ENCODE measurements around the gene MCUB.
"Not testable (repeated sequence)": the region's sequence is repeated elsewhere in the genome, so short reads cannot be mapped to it uniquely, and the experiment has no call there.

MCUB gene

GRCh38 chr4:109557433-109557832 is 2.6 kb upstream of the MCUB start:
- H3K9me3 ChIP-seq (ENCODE audit: control insufficient read depth in 1 of 2, low read length in 2 of 2), result no peaks in the 10 kb centered on the region
- no peak overlapping the region for H3K27ac ChIP-seq (ENCODE audit: low read length)
- peaks cover 0 to 7% of the 10 kb centered on the region in 2 donors for H3K4me1 ChIP-seq (ENCODE audit: control insufficient read depth in 1 of 2, insufficient read depth in 2 of 2, low read length in 2 of 2)
- no peak overlapping the region for H3K4me3 ChIP-seq (ENCODE audit: low read depth in 1 of 2, low read length in 2 of 2)
- no peaks in the 10 kb centered on the region for H3K27me3 ChIP-seq (ENCODE audit: low read depth, low read length)
- no peaks in the 10 kb centered on the region for H3K36me3 ChIP-seq (ENCODE audit: control insufficient read depth in 1 of 2, insufficient read depth in 2 of 2, low read length in 2 of 2)

GRCh38 chr4:109558095-109558494 is 2.0 kb upstream of the MCUB start:
- not testable (repeated sequence) for H3K27me3 ChIP-seq (ENCODE audit: low read depth, low read length); H3K9me3 ChIP-seq (ENCODE audit: control insufficient read depth in 1 of 2, low read length in 2 of 2); H3K4me1 ChIP-seq (ENCODE audit: control insufficient read depth in 1 of 2, insufficient read depth in 2 of 2, low read length in 2 of 2); H3K27ac ChIP-seq (ENCODE audit: low read length); H3K4me3 ChIP-seq (ENCODE audit: low read depth in 1 of 2, low read length in 2 of 2); H3K36me3 ChIP-seq (ENCODE audit: control insufficient read depth in 1 of 2, insufficient read depth in 2 of 2, low read length in 2 of 2)

GRCh38 chr4:109559625-109559982 is 442 bp upstream of the MCUB start:
- no peaks in the 10 kb centered on the region for H3K27me3 ChIP-seq (ENCODE audit: low read depth, low read length)
- H3K4me3 ChIP-seq (ENCODE audit: low read depth in 1 of 2, low read length in 2 of 2), result peak overlapping the region; percentile 75 to 80
- H3K9me3 ChIP-seq (ENCODE audit: control insufficient read depth in 1 of 2, low read length in 2 of 2), result no peaks in the 10 kb centered on the region
- no peaks in the 10 kb centered on the region for H3K36me3 ChIP-seq (ENCODE audit: control insufficient read depth in 1 of 2, insufficient read depth in 2 of 2, low read length in 2 of 2)
- peak overlapping the region; percentile 51 for H3K27ac ChIP-seq (ENCODE audit: low read length)
- H3K4me1 ChIP-seq (ENCODE audit: control insufficient read depth in 1 of 2, insufficient read depth in 2 of 2, low read length in 2 of 2), result peaks cover 0 to 7% of the 10 kb centered on the region in 2 donors

GRCh38 chr4:109560687-109561461 is 828 bp downstream of the MCUB start:
- peak overlapping the region; percentile 75 to 80 for H3K4me3 ChIP-seq (ENCODE audit: low read depth in 1 of 2, low read length in 2 of 2)
- H3K9me3 ChIP-seq (ENCODE audit: control insufficient read depth in 1 of 2, low read length in 2 of 2), result no peaks in the 10 kb centered on the region
- peak overlapping the region; percentile 80 for H3K27ac ChIP-seq (ENCODE audit: low read length)
- no peaks in the 10 kb centered on the region for H3K27me3 ChIP-seq (ENCODE audit: low read depth, low read length)
- peaks cover 0 to 7% of the 10 kb centered on the region in 2 donors for H3K4me1 ChIP-seq (ENCODE audit: control insufficient read depth in 1 of 2, insufficient read depth in 2 of 2, low read length in 2 of 2)
- no peaks in the 10 kb centered on the region for H3K36me3 ChIP-seq (ENCODE audit: control insufficient read depth in 1 of 2, insufficient read depth in 2 of 2, low read length in 2 of 2)

GRCh38 chr4:109562457-109563239 is 2.6 kb downstream of the MCUB start:
- no peaks in the 10 kb centered on the region for H3K27me3 ChIP-seq (ENCODE audit: low read depth, low read length)
- H3K4me3 ChIP-seq (ENCODE audit: low read depth in 1 of 2, low read length in 2 of 2), result no peak overlapping the region
- no peaks in the 10 kb centered on the region for H3K9me3 ChIP-seq (ENCODE audit: control insufficient read depth in 1 of 2, low read length in 2 of 2)
- H3K4me1 ChIP-seq (ENCODE audit: control insufficient read depth in 1 of 2, insufficient read depth in 2 of 2, low read length in 2 of 2), result peaks cover 0 to 7% of the 10 kb centered on the region in 2 donors
- H3K27ac ChIP-seq (ENCODE audit: low read length), result no peak overlapping the region
- no peaks in the 10 kb centered on the region for H3K36me3 ChIP-seq (ENCODE audit: control insufficient read depth in 1 of 2, insufficient read depth in 2 of 2, low read length in 2 of 2)

- no peak overlapping the region for H3K4me3 ChIP-seq (ENCODE audit: low read depth in 1 of 2, low read length in 2 of 2)
- H3K27ac ChIP-seq (ENCODE audit: low read length), result no peak overlapping the region
- no peaks in the 10 kb centered on the region for H3K36me3 ChIP-seq (ENCODE audit: control insufficient read depth in 1 of 2, insufficient read depth in 2 of 2, low read length in 2 of 2)
- H3K27me3 ChIP-seq (ENCODE audit: low read depth, low read length), result no peaks in the 10 kb centered on the region
- no peaks in the 10 kb centered on the region for H3K4me1 ChIP-seq (ENCODE audit: control insufficient read depth in 1 of 2, insufficient read depth in 2 of 2, low read length in 2 of 2)
- peaks cover 0 to 3% of the 10 kb centered on the region in 2 donors for H3K9me3 ChIP-seq (ENCODE audit: control insufficient read depth in 1 of 2, low read length in 2 of 2)
Measured at GRCh38 chr4:109571494-109571893, 11.4 kb downstream of the MCUB start.

GRCh38 chr4:109572154-109572553 is 12.1 kb downstream of the MCUB start:
- Histone ChIP-seq H3K9me3 (ENCODE audit: control insufficient read depth in 1 of 2, low read length in 2 of 2) (peaks cover 0 to 3% of the 10 kb centered on the region in 2 donors), H3K4me3 (ENCODE audit: low read depth in 1 of 2, low read length in 2 of 2) (no peak overlapping the region), H3K27ac (ENCODE audit: low read length) (no peak overlapping the region), H3K27me3 (ENCODE audit: low read depth, low read length) (no peaks in the 10 kb centered on the region), H3K36me3 (ENCODE audit: control insufficient read depth in 1 of 2, insufficient read depth in 2 of 2, low read length in 2 of 2) (no peaks in the 10 kb centered on the region), H3K4me1 (ENCODE audit: control insufficient read depth in 1 of 2, insufficient read depth in 2 of 2, low read length in 2 of 2) (no peaks in the 10 kb centered on the region)

- Histone ChIP-seq H3K4me1 (ENCODE audit: control insufficient read depth in 1 of 2, insufficient read depth in 2 of 2, low read length in 2 of 2) (no peaks in the 10 kb centered on the region), H3K36me3 (ENCODE audit: control insufficient read depth in 1 of 2, insufficient read depth in 2 of 2, low read length in 2 of 2) (no peaks in the 10 kb centered on the region), H3K9me3 (ENCODE audit: control insufficient read depth in 1 of 2, low read length in 2 of 2) (peaks cover 0 to 3% of the 10 kb centered on the region in 2 donors), H3K27me3 (ENCODE audit: low read depth, low read length) (no peaks in the 10 kb centered on the region), H3K4me3 (ENCODE audit: low read depth in 1 of 2, low read length in 2 of 2) (no peak overlapping the region), H3K27ac (ENCODE audit: low read length) (no peak overlapping the region)
Measured at GRCh38 chr4:109574443-109574850, 14.4 kb downstream of the MCUB start.

GRCh38 chr4:109574931-109575804 is 15.1 kb downstream of the MCUB start:
- H3K27ac ChIP-seq (ENCODE audit: low read length), result no peak overlapping the region
- H3K36me3 ChIP-seq (ENCODE audit: control insufficient read depth in 1 of 2, insufficient read depth in 2 of 2, low read length in 2 of 2), result no peaks in the 10 kb centered on the region
- H3K9me3 ChIP-seq (ENCODE audit: control insufficient read depth in 1 of 2, low read length in 2 of 2), result peaks cover 0 to 3% of the 10 kb centered on the region in 2 donors
- H3K4me3 ChIP-seq (ENCODE audit: low read depth in 1 of 2, low read length in 2 of 2), result no peak overlapping the region
- H3K4me1 ChIP-seq (ENCODE audit: control insufficient read depth in 1 of 2, insufficient read depth in 2 of 2, low read length in 2 of 2), result no peaks in the 10 kb centered on the region
- no peaks in the 10 kb centered on the region for H3K27me3 ChIP-seq (ENCODE audit: low read depth, low read length)

- H3K27me3 ChIP-seq (ENCODE audit: low read depth, low read length), result no peaks in the 10 kb centered on the region
- H3K9me3 ChIP-seq (ENCODE audit: control insufficient read depth in 1 of 2, low read length in 2 of 2), result peaks cover 0 to 1% of the 10 kb centered on the region in 2 donors
- no peak overlapping the region for H3K4me3 ChIP-seq (ENCODE audit: low read depth in 1 of 2, low read length in 2 of 2)
- no peaks in the 10 kb centered on the region for H3K36me3 ChIP-seq (ENCODE audit: control insufficient read depth in 1 of 2, insufficient read depth in 2 of 2, low read length in 2 of 2)
- no peak overlapping the region for H3K27ac ChIP-seq (ENCODE audit: low read length)
- H3K4me1 ChIP-seq (ENCODE audit: control insufficient read depth in 1 of 2, insufficient read depth in 2 of 2, low read length in 2 of 2), result no peaks in the 10 kb centered on the region
Measured at GRCh38 chr4:109576462-109576861, 16.4 kb downstream of the MCUB start.

GRCh38 chr4:109578846-109579245 is 18.8 kb downstream of the MCUB start:
- Histone ChIP-seq H3K27me3 (ENCODE audit: low read depth, low read length) (no peaks in the 10 kb centered on the region), H3K4me1 (ENCODE audit: control insufficient read depth in 1 of 2, insufficient read depth in 2 of 2, low read length in 2 of 2) (no peaks in the 10 kb centered on the region), H3K27ac (ENCODE audit: low read length) (no peak overlapping the region), H3K9me3 (ENCODE audit: control insufficient read depth in 1 of 2, low read length in 2 of 2) (peaks cover 0 to 2% of the 10 kb centered on the region in 2 donors), H3K4me3 (ENCODE audit: low read depth in 1 of 2, low read length in 2 of 2) (no peak overlapping the region), H3K36me3 (ENCODE audit: control insufficient read depth in 1 of 2, insufficient read depth in 2 of 2, low read length in 2 of 2) (no peaks in the 10 kb centered on the region)
